Gastrocnemius medialis (tissue), 4 donors: ENCODE measurements around the gene INAFM2.

Experiments used
- POLR2A ChIP-seq, 2 donors: fragments of 450-650 bp; IDR thresholded peaks; one replicate each; pipeline ENCODE4 v1.6.1; 2017; ENCODE audit warnings: antibody characterized with exemption in 2 of 2, mild to moderate bottlenecking in 2 of 2, moderate library complexity in 2 of 2
- TF ChIP-seq, protein P1 (sequence below), 5 experiments: fragments of 450-650 bp in 3 of 5; fragments of 200-600 bp in 2 of 5; sonication (generic) in 2 of 5; IDR thresholded peaks in 4 of 5; conservative IDR thresholded peaks in 1 of 5; 1 replicate in 4 of 5; 2 replicates in 1 of 5; pipeline ENCODE4 v1.5.1; 2016 to 2019; ENCODE audit warnings: antibody characterized with exemption in 5 of 5, mild to moderate bottlenecking in 3 of 5, moderate library complexity in 3 of 5

DNA sequence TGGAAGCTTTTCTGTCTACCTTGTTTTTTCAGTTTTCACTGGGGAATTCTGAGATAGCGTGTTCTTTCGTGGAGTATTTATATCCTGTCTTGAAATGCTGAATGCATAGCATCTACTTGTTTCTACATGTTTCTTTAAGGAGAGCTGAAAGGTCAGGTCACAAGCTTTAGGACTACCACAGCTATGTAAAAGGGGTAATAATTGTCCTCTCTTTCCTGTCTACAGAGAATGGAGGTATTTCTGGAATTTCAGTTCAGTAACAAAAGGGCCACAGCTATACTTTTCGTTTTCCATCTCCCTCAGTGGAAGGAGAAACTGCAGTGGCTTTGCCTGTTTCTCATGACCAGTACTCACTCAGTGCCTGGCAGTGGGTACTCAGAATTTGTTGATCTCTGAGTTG, 4.7 kb downstream of the INAFM2 start:
- TF ChIP-seq, protein P1, sequence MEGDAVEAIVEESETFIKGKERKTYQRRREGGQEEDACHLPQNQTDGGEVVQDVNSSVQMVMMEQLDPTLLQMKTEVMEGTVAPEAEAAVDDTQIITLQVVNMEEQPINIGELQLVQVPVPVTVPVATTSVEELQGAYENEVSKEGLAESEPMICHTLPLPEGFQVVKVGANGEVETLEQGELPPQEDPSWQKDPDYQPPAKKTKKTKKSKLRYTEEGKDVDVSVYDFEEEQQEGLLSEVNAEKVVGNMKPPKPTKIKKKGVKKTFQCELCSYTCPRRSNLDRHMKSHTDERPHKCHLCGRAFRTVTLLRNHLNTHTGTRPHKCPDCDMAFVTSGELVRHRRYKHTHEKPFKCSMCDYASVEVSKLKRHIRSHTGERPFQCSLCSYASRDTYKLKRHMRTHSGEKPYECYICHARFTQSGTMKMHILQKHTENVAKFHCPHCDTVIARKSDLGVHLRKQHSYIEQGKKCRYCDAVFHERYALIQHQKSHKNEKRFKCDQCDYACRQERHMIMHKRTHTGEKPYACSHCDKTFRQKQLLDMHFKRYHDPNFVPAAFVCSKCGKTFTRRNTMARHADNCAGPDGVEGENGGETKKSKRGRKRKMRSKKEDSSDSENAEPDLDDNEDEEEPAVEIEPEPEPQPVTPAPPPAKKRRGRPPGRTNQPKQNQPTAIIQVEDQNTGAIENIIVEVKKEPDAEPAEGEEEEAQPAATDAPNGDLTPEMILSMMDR (IDR thresholded peaks at IDR 0.05 in 4 of 5, conservative IDR thresholded peaks at IDR 0.05 in 1 of 5) = no peak
- no peak for TF ChIP-seq POLR2A (IDR thresholded peaks at IDR 0.05)
